ENCODE data around the gene AKAP13. TPM values are rescaled to one million over a fixed set of nuclear protein-coding genes. Genes with fewer than 3 reads are reported as not detected.

Gene AKAP13
- total RNA-seq, 4 donors from 2014 or later: 128 to 460 (median 243) TPM

- H3K27ac ChIP-seq: peak overlapping the region in 1 of 2 donors; percentile 57
- H3K9me3 ChIP-seq: no peaks in the 10 kb centered on the region
- H3K4me3 ChIP-seq: no peak overlapping the region
- TF ChIP-seq POLR2A (IDR thresholded peaks at IDR 0.05): no peak
- TF ChIP-seq, protein P1, sequence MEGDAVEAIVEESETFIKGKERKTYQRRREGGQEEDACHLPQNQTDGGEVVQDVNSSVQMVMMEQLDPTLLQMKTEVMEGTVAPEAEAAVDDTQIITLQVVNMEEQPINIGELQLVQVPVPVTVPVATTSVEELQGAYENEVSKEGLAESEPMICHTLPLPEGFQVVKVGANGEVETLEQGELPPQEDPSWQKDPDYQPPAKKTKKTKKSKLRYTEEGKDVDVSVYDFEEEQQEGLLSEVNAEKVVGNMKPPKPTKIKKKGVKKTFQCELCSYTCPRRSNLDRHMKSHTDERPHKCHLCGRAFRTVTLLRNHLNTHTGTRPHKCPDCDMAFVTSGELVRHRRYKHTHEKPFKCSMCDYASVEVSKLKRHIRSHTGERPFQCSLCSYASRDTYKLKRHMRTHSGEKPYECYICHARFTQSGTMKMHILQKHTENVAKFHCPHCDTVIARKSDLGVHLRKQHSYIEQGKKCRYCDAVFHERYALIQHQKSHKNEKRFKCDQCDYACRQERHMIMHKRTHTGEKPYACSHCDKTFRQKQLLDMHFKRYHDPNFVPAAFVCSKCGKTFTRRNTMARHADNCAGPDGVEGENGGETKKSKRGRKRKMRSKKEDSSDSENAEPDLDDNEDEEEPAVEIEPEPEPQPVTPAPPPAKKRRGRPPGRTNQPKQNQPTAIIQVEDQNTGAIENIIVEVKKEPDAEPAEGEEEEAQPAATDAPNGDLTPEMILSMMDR (IDR thresholded peaks at IDR 0.05): no peak
- H3K4me1 ChIP-seq: peaks cover 0 to 9% of the 10 kb centered on the region in 2 donors
- DNase-seq: no peak
- no peaks in the 10 kb centered on the region for H3K36me3 ChIP-seq
- H3K27me3 ChIP-seq: no peaks in the 10 kb centered on the region
- intact Hi-C loops (cut with DNase I; ENCODE audit: low total_unique reads): no loop called here
Observed at GRCh38 chr15:85414991-85415390, 34.6 kb downstream of the AKAP13 start.

DNA sequence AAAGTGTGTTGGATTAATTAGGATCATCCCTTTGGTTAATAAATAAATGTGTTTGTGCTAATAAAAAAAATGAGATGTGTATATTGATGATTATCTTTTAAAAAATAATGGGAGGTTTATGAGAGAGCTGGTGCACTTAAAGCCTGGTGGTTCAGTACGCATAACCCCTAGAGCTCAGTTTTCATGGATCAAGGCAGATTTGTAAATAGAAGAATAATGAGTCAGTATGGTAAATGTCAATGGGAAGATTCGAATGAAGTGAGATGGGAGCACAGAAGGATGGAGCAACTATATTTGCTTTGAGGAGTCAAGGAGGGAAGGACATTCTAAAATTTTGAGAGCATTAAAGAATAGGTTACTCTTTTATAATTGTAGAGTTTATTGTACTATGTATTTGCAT, 35.4 kb downstream of the AKAP13 start:
- Histone ChIP-seq H3K27ac (no peak overlapping the region), H3K9me3 (no peaks in the 10 kb centered on the region), H3K36me3 (no peaks in the 10 kb centered on the region), H3K4me1 (peaks cover 0 to 8% of the 10 kb centered on the region in 2 donors), H3K27me3 (no peaks in the 10 kb centered on the region), H3K4me3 (no peak overlapping the region)
- no peak for DNase-seq
- intact Hi-C loops (cut with DNase I; ENCODE audit: low total_unique reads): no loop called here
- TF ChIP-seq, protein P1 (IDR thresholded peaks at IDR 0.05): no peak
- TF ChIP-seq POLR2A (IDR thresholded peaks at IDR 0.05): no peak

- Histone ChIP-seq H3K36me3 (no peaks in the 10 kb centered on the region), H3K4me1 (peaks cover 0 to 10% of the 10 kb centered on the region in 2 donors), H3K4me3 (no peak overlapping the region), H3K9me3 (no peaks in the 10 kb centered on the region), H3K27ac (no peak overlapping the region), H3K27me3 (no peaks in the 10 kb centered on the region)
- DNase-seq: no peak
- intact Hi-C loops (cut with DNase I; ENCODE audit: low total_unique reads): no loop called here
- TF ChIP-seq, protein P1 (IDR thresholded peaks at IDR 0.05): no peak
- TF ChIP-seq POLR2A (IDR thresholded peaks at IDR 0.05): no peak
Observed at GRCh38 chr15:85417276-85417675, 36.9 kb downstream of the AKAP13 start.

DNA sequence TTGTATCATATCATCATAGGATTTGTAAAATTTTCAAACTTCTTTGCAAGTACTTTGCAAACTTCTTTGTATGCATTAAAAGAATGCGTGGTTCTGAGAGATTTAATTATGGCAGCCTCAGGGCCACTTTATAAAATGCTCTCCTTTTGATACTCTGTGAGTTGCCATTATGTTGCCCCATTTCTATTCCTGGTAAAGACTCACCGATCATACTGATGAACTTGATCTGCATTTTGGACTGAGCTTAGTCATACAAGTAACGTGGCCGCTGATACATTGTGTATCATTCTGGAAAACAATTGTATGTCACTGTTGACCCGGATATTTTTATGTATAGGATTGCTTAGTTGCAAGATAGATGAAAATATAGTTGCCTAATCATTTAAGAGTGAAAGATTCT, 38.8 kb downstream of the AKAP13 start:
- H3K4me3 ChIP-seq: no peak overlapping the region
- DNase-seq: no peak
- TF ChIP-seq, protein P1 (IDR thresholded peaks at IDR 0.05): no peak
- TF ChIP-seq POLR2A (IDR thresholded peaks at IDR 0.05): no peak
- H3K27me3 ChIP-seq: no peaks in the 10 kb centered on the region
- H3K36me3 ChIP-seq: no peaks in the 10 kb centered on the region
- H3K4me1 ChIP-seq: peaks cover 0 to 10% of the 10 kb centered on the region in 2 donors
- intact Hi-C loops (cut with DNase I; ENCODE audit: low total_unique reads): no loop called here
- H3K27ac ChIP-seq: no peak overlapping the region
- no peaks in the 10 kb centered on the region for H3K9me3 ChIP-seq

GRCh38 chr15:85421116-85421925, 40.9 kb downstream of the AKAP13 start:
- no peak overlapping the region for H3K4me3 ChIP-seq
- H3K4me1 ChIP-seq: peaks cover 0 to 10% of the 10 kb centered on the region in 2 donors
- H3K27ac ChIP-seq: no peak overlapping the region
- no peaks in the 10 kb centered on the region for H3K36me3 ChIP-seq
- no peak for DNase-seq
- TF ChIP-seq POLR2A (IDR thresholded peaks at IDR 0.05): no peak
- TF ChIP-seq, protein P1 (IDR thresholded peaks at IDR 0.05): no peak
- no peaks in the 10 kb centered on the region for H3K27me3 ChIP-seq
- no peaks in the 10 kb centered on the region for H3K9me3 ChIP-seq
- intact Hi-C loops (cut with DNase I; ENCODE audit: low total_unique reads): no loop called here

Data from uterus (tissue), 4 donors.